IMR-90 (cell line): ENCODE results near the gene DENND5A.

Experiments
- FOS ChIP-seq: fragments of 150-350 bp; IDR thresholded peaks from 2 replicates; pipeline ENCODE4 v1.6.1; 2016; ENCODE audit warnings: low read depth, low read length
- TF ChIP-seq, protein P1 (sequence below): conservative IDR thresholded peaks from 2 replicates; pipeline ENCODE4 v1.5.1; 2012; ENCODE audit warnings: mild to moderate bottlenecking, low read depth, low read length, improper control_type of control experiment

DNA sequence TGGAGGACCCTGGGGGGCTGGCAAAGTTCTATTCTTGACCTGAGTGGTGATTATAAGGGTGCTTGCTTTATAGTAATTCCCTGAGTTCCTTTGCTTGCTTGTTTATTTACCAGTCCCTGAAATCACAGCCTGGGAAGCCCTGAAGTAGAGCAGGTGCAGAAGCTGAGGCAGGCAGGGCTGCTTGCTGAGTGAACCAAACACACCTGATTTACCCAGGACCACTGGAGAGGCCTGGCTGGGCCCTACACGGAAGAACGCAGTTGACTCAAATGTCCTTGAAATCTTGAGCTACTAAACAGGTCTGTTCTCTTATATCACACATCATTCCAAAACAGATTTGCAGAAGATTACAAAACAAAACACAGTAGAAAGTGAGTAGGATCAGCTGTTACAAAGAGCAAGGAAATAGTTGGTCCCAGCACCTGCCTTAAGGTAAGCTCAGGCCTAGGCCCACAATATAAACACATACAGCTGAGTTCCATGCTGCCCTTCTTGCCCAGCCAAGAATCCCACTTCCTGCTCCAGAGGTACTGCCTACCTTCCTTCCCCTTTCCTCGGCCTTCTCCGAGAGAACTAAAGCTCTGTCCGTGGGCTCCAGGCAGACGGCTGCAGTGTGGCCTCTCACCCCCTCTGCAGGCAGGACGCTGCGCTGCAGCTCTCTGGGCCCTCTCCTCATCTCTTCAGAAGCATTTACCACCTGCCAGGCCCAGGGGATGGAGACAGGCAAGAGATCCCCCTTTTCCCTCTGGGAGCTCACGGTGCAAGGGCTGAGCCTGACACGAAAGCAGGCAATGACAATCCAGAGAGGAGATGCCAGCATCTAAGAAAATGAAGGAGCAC, 127.6 kb downstream of the DENND5A start:
- TF ChIP-seq, protein P1, sequence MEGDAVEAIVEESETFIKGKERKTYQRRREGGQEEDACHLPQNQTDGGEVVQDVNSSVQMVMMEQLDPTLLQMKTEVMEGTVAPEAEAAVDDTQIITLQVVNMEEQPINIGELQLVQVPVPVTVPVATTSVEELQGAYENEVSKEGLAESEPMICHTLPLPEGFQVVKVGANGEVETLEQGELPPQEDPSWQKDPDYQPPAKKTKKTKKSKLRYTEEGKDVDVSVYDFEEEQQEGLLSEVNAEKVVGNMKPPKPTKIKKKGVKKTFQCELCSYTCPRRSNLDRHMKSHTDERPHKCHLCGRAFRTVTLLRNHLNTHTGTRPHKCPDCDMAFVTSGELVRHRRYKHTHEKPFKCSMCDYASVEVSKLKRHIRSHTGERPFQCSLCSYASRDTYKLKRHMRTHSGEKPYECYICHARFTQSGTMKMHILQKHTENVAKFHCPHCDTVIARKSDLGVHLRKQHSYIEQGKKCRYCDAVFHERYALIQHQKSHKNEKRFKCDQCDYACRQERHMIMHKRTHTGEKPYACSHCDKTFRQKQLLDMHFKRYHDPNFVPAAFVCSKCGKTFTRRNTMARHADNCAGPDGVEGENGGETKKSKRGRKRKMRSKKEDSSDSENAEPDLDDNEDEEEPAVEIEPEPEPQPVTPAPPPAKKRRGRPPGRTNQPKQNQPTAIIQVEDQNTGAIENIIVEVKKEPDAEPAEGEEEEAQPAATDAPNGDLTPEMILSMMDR = peak; percentile 92
- TF ChIP-seq FOS = no peak
